ENCODE results near the gene SOWAHD. TPM values are rescaled to one million over a fixed set of nuclear protein-coding genes. Genes with fewer than 3 reads are reported as not detected.

SOWAHD gene
- total RNA-seq, 1 experiment from 2014 or later = 0.98 TPM

- Histone ChIP-seq H3K79me2 (ENCODE audit: insufficient read depth, low read length) (no peaks in the 10 kb centered on the region), H2BK12ac (ENCODE audit: insufficient read length, low read depth, low read length) (no peak overlapping the region), H2AFZ (ENCODE audit: low read length) (no peak overlapping the region), H2BK5ac (ENCODE audit: insufficient read length, low read length) (no peak overlapping the region), H3K27ac (ENCODE audit: insufficient read length, low read depth, low read length) (no peak overlapping the region), H3K9ac (ENCODE audit: extremely low read depth, insufficient read length, low read length) (no peak overlapping the region), H3K23ac (ENCODE audit: insufficient read length, low read depth, low read length) (no peak overlapping the region), H3K4me1 (ENCODE audit: insufficient read depth, low read length) (peaks cover 4% of the 10 kb centered on the region; the same call in 1 of the 2 replicates), H3K4me2 (ENCODE audit: insufficient read depth, insufficient read length, low read length) (no peak overlapping the region), H2BK120ac (ENCODE audit: low read depth, low read length, poor library complexity, severe bottlenecking) (no peak overlapping the region), H3K18ac (ENCODE audit: insufficient read length, low read depth, low read length) (no peak overlapping the region), H3K56ac (ENCODE audit: insufficient read length, low read depth, low read length) (no peak overlapping the region), H3K4ac (ENCODE audit: low read depth, low read length) (no peak overlapping the region), H3K79me1 (ENCODE audit: insufficient read depth, low read depth, low read length, poor library complexity, severe bottlenecking) (no peaks in the 10 kb centered on the region), H3K27me3 (ENCODE audit: insufficient read depth, low read length) (no peaks in the 10 kb centered on the region), H4K8ac (replicated peaks; ENCODE audit: insufficient read length, low read depth, low read length) (no peak overlapping the region), H2BK20ac (ENCODE audit: low read depth, low read length, poor library complexity, severe bottlenecking) (no peak overlapping the region), H3T11ph (ENCODE audit: low read length) (no peak overlapping the region), H3K14ac (ENCODE audit: insufficient read depth, low read length) (no peak overlapping the region), H2AK5ac (ENCODE audit: insufficient read length, low read length) (no peak overlapping the region), H3K9me3 (ENCODE audit: control insufficient read depth, low read depth, low read length) (peaks cover 28% of the 10 kb centered on the region), H4K5ac (ENCODE audit: insufficient read length, low read depth, low read length) (no peak overlapping the region), H2BK15ac (ENCODE audit: low read depth, low read length) (no peak overlapping the region), H4K91ac (ENCODE audit: insufficient read length, low read depth, low read length) (no peak overlapping the region), H3K23me2 (ENCODE audit: insufficient read length, low read depth, low read length, poor library complexity, severe bottlenecking) (no peaks in the 10 kb centered on the region), H4K20me1 (ENCODE audit: control insufficient read depth, insufficient read depth, insufficient read length) (no peaks in the 10 kb centered on the region)
- TF ChIP-seq CTCF (conservative IDR thresholded peaks at IDR 0.05) = no peak
- peaks cover 21 to 27% of the 10 kb centered on the region in 2 experiments for H3K4me1 Mint-ChIP-seq
- no peak overlapping the region; a peak in 1 of 7 replicates for H3K27ac Mint-ChIP-seq
- H3K9me3 Mint-ChIP-seq = peaks cover 59 to 75% of the 10 kb centered on the region in 2 experiments
- peak; percentile 42 for DNase-seq
- no CpG with 5 or more reads among the region's 3 CpGs for WGBS (ENCODE audit: extremely low coverage, insufficient read length, low lambda C conversion rate)
- H3K36me3 Mint-ChIP-seq (ENCODE audit: insufficient read depth in 1 of 3, low read depth in 3 of 3) = peaks cover 0 to 4% (median 3%) of the 10 kb centered on the region in 3 experiments; a peak in 4 of 7 replicates
- H3K4me3 Mint-ChIP-seq = no peak overlapping the region; a peak in 1 of 5 replicates
- peaks cover 9% of the 10 kb centered on the region for H3K27me3 Mint-ChIP-seq (ENCODE audit: low read depth)
Measured at GRCh38 chrX:119753001-119753400, 5.4 kb upstream of the SOWAHD start.
